NOMO-1 treated with dmso at 0.1 percent for 144 hours (cell line): ENCODE data around the gene NEURL1B.
"Not testable (repeated sequence)": the region's sequence is repeated elsewhere in the genome, so short reads cannot be mapped to it uniquely, and the experiment has no call there.

Source experiments
- DNase-seq: peaks from one replicate; lab custom pipeline; 2025; ENCODE audit not compliant: unreplicated experiment; lab: John Stamatoyannopoulos, UW

The NEURL1B gene

DNA sequence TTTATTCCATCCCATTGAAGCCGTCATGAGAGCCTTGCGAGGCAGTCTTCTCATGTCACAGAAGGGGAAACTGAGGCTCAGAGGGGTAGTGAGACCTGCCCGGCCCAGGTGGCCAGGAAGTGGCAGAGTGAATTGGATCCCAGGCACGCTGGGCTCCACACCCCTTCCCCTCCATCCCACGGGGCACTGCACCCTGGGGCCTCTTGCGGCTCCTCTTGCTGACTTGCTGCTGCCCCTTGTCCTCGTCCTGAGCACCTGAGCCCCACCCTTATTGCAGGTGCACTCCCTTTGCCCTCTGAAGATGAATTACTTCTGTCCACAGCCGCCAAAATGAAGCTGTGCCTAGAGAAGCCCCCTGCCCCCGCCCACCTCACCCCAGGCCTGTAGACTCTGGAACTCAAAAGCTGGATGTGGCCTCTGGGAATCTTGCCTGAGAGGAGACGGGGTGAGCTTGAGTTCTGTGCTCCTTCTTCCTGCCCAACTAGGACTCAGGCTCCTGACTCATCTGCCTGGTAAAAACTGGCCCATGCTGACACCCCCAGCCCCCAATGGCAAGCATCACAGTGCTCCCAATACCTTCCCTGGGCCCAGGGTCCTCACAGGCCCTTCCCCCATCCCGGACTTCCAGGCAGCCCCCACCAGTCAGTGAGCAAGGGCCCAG is 6.4 kb downstream of the NEURL1B start:
- no peak for DNase-seq

DNA sequence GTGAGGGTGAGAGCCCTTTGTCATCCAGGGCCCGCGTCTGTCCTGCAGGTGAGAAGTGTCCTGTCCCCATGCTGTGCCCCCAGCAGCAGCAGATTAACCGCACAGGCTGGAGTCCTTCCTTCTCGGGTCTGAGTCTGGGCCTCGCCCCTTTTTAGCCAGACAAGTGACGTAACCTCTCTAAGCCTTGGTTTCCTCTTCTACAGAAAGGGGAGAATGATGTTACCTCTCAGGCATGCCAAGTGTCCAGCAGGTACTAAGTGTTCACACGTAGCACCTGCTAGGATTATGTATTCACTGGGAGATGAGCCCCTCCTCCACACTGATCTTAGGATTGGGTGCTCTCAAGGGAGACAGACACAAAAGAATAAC is 6.9 kb downstream of the NEURL1B start:
- no peak for DNase-seq

DNA sequence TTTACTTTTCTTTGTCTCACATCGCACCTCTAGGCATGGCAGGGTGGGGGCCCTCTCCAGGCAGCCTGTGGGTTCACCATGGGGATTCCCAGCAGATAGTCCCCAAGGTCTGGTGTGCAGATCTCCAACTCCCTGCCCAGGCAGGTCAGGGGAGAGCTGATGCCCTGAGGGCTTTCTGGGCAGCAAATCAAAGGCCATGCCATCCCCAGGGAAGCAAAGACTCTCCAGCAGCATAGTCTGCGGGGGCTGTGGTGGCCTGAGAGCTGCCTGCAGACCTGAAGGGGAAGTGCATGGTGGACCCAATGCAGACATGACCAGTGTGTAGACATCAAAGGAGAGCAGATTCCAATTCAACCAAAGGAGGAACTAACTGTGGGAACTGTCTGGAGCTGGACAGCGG is 7.7 kb downstream of the NEURL1B start:
- DNase-seq = no peak

DNA sequence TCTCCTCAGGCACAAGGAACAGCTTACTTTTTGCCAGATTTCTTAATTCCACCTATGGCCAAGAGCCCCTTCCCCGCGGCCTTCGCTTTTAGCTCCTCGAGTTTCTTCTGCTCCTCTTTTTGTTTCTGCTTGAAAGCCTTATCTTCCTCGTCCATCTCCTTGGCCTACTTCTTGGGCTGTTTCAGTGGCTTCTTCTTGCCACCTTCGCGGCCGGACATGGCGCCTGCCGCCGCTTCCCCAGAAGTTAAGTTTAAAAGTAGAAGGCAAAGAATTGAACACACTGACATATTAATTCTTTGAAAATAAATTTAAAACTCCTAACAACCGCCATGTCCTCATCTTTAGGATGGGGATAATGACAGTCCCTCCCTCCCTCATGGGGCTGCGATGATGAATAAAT is 15.4 kb downstream of the NEURL1B start:
- not testable (repeated sequence) for DNase-seq

DNA sequence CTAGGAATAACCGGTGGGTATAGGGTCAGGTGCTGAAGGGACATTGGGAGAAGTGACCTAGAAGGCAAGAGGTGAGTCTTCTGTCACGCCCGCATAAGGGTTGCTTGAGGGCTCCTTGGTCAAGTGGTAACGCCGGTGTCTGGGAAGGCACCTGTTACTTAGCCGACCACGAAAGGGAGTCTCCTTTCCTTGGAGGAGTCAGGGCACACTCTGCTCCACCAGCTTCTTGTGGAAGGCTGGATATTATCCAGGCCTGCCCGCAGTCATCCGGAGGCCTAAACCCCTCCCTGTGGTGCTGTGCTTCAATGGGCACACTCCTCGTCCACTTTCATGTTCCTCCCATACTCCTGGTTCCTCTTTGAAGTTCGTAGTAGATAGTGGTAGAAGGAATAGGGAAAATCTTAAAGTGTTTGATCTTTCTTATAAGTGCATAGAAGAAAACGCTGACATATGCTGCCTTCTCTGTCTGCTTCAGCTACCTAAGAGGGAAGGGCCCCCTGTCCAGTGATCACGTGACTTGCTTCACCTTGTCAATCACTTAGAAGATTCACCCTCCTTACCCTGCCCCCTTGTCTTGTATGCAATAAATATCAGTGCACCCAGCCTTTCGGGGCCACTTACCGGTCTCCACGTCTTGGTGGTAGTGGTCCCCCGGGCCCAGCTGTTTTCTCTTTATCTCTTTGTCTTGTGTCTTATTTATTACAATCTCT is 16.6 kb downstream of the NEURL1B start:
- DNase-seq = not testable (repeated sequence)

DNA sequence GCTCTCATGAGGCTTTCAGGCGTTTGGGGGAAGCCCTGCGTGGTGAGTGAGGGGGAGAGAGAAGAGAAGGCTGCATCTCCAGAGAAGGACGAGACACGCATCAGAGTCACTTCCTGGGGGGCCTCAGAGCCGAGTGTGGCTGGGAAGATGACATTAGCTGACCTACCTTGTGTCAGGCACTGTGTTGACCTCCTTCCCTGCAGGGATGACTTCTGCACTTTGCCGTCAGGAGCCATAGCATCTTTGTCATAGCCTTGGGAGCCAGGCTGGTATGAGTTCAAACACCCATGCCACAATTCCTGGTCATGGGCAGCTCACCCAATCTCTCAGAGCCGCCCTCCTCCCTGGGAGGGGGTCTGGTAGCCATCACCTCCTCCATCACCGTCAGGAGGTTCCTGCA is 17.3 kb downstream of the NEURL1B start:
- no peak for DNase-seq

DNA sequence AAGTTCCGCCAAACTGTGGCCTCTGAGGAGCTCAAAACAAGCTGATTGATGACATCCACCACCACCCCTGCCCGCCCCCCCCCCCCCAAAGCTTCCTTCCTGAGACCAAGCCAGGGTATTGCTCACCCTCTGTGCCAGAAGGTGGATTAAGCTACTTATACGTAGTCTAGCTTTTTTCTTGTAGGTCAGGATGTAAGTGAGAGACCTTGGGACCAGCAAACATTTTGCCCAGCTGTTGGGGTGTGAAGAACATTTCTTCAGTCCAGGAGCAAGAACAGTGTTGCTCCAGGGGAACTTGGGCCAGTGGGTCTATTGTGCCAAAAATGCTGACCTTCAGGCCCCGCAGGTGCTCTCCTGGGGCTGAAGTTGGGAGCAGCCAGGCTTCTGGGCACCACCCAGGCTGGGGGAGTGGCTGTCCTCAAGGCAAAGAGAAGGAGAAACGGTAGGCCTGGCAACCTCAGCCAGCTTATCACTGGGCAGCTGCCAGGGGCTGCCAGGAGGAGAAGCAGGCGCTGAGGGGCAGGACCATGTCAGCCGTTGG is 18.0 kb downstream of the NEURL1B start:
- DNase-seq = no peak

DNA sequence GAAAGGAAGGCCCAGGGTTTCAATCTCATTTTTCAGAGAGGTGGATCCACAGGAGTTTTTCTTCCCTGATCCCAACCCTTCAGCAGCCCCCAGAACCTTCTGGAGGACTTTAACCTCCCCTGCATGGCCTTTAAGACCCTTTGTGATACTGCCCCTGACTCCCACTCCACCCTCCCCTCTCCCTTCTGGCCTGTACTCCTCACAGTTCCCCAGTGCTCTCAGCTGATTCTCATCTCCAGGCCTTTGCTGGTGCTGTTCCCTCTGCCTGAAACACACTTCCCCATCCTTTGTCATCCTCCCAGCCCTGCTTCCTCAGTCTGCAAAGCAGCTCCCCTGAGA is 18.5 kb downstream of the NEURL1B start:
- DNase-seq = no peak

DNA sequence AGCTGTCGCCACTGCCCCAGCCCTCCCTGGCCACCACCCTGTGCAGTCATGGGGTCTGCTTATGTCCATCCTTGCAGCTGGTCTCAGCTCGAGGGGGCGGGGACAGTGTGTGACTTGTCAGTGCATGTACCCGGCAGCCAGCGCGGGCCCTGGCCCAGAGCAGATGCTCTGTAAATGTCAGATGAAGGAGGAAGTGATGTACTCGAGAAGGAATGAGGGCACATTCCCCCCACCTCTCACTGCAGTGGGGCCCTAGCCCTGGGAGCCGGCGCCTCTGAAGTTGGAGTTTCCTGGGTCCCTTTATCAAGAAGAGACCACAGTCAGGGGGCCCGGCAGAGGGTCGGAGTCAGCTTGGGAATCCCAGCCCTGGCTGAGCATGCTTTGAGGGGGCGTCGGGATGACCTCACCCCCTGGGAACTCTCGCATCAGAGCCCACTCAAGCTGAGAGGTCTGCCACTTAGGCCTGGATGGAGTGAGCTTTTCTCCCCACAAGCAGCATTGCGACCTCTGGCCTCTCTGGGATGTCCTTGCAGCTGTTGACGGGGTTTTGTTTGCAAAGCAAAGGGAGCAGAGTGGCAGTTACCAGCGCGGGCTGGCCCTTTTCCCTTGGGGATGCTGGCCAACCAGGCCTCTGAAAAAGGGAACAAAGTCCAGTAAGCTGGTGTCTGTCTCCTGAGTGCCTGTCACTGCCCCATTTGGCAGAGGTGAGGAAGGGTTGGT is 19.0 kb downstream of the NEURL1B start:
- DNase-seq = no peak

DNA sequence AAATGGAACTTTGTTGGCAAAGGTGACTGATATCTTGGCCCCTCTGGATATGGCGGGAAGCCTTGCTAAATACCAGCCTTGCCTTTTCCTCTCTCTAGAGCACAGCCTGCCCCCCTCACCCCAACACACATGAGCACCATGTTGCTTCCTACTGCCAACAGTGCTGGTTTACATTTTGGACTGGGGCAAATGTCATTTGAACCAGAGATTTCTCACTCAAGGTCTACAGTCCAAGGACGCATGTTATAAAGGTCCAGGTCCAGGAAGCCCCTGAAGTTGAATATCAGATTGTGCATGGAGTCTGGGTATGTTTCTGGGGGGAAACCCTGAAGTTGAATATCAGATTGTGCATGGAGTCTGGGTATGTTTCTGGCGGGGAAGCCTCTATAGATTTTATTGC is 19.9 kb downstream of the NEURL1B start:
- DNase-seq = no peak

DNA sequence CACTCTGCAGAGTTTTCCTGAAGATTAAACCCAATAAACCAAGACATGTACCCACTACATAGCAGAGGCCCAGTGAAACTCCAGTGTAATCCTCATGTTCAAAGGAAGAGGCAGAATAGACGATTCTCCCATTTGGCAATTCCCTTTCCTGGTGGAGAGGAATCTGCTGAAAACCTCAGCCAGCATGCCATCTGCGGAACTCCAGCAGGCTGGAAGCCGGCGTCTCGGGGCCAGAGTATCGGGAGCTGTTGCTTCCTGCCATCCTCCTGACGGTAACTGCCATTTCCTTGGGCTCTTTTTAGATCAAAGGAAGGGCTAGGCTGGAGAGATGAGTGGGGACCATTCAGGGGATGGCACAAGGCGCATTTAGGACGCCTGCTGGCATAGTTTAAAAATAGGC is 20.5 kb downstream of the NEURL1B start:
- DNase-seq = no peak

DNA sequence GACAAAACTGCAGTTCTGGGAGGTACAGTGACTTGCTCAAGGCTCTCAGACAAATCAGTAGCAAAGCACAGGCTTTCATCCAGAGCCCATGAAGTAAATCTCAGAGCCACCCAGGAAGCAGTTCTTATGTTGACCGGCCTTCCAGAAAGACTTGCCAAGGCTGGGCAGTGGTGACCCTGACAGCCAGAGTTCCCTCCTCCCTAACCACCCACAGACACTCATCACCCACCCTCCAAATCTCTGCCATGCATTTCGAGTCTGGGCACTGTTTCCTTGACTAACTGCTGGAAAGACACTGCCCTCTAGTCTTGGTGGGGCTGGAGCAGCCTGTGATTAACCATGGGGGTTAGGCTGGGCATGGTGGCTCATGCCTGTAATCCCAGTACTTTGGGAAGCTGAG is 21.5 kb downstream of the NEURL1B start:
- no peak for DNase-seq

DNA sequence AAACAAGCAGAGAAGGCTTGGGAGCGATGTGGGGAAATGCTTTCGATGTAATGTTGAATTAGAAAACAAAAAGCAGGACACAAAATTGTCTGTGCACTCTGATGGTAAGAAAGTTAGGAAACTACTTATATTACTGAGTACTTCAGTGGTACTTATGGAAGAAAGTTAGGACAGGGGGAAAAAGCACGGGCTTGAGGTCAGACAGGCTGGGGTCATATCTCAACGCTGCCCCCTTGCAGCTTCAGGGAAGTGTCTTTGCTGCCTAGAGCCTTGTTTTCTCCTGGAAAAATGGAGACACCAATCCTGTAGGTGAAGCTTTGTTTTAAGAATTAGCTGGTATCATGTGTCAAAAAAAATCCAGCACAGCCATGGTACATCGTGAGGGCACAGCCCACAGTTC is 23.0 kb downstream of the NEURL1B start:
- no peak for DNase-seq

DNA sequence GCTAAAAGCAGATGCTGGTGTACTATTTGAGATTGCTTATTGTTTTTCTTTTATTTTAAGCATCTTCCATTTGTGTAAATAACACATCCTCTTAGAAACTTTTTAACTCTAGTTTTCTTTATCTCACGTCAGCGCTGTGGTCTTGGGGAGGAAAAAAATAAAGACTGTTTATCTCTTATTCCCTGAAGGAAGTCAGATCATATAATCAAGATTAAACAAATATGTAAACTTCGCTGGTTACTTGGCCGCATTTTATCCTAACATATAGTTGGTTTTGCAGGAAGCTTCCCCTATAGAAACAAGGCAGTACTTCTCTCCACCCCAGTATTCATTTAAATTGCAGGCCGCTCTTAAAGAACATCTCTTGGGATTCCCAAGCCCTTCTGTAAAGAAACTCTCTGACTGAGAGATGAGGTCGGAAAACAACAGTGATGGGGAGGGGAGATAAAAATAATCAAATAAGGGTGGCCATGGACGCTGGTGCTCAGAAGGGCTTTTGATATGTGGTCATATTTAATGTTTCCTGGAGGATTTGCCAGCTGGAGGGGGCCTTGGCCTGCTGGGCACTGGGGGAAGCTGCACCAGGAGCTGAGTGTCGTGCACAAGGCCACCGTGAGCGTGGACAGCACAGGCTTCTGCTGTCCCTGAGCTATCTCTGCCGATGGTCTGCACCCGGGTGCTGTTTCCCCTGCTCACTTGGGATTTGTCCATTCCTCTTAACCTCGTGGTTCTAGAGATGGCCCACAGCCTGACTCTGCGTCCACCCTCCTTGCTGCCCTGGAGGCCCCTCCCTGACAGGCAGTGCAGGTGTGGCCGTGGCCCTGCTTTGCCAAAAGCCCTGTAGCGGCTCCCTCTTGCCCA is 23.8 kb downstream of the NEURL1B start:
- no peak for DNase-seq

DNA sequence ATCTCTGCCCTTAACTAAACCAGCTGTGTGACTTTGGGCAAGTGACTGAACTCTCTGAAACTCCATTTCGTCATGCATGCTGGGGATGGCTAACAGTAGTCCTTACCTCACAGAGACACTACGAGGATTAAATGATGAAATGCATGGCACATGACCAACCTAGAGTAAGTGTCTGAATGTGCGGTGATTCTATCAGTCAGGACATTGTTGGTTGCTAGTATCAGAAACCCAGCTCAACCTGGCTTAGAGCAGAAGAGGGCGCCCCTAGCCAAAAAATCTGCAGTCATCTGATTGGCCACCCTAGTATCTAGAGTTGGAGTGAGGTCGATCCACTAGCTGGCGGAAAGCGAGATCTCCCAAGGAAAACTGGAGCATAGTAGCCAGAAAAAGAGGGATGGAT is 25.2 kb downstream of the NEURL1B start:
- no peak for DNase-seq

DNA sequence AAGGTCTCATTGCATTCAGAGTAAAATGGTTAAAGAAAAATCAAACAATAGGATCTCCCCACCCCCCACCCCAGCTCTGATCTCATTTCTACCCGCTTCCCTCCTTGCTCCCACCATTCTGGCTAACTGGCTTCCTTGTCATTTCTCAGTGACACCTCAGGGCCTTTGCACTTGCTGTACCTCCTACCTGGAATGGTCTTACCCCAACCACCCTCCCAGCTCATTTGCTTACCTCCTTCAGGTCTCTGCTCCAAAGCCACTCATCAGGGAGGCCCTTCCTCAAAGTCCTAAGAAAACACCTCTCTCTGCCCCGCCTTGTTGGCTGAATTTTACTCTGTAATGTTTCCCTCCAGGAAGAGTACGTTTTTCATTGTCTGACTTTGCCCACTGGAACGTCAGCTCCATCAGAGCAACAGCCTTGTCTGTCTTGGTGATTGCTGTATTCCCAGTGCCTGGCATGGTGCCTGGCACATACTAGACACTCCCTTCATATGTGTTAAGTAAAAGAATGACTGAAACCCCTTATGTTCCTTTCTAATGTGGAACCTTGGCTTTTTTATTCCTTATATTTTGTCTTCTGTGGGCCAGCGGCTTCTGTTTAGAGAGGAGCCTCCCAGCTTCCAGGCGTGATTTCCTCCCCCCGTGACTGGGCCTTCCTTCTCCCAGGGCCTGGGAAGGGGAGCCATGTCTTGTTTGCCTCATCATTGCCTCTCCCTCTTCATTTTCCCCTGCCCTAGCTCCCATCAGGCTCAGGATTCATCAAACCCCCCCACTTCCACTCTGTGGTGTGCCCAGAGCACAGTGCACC is 26.9 kb downstream of the NEURL1B start:
- DNase-seq = no peak

DNA sequence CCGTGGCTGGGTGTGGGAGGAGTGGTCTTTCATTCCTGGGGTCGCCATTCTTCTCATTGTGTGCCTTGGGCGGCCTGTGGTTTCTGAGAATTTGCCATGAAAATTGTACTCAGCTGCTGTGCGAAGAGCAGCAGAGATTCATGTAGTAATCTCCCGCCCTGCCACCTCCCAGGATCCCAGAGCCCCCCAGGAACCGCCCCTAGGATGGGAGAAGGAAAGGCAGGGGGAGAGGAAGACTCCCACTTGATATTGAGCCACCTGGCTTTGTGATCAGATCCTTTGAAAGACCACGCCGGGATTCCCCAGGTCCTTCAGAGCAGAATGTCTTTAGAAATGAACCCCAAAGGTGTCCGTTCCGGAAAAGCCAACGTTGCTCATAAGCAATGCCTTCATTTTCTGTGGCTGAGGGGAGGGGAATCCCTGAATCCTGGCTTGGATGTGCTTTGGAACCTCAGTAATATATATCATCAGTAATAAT is 27.6 kb downstream of the NEURL1B start:
- no peak for DNase-seq

DNA sequence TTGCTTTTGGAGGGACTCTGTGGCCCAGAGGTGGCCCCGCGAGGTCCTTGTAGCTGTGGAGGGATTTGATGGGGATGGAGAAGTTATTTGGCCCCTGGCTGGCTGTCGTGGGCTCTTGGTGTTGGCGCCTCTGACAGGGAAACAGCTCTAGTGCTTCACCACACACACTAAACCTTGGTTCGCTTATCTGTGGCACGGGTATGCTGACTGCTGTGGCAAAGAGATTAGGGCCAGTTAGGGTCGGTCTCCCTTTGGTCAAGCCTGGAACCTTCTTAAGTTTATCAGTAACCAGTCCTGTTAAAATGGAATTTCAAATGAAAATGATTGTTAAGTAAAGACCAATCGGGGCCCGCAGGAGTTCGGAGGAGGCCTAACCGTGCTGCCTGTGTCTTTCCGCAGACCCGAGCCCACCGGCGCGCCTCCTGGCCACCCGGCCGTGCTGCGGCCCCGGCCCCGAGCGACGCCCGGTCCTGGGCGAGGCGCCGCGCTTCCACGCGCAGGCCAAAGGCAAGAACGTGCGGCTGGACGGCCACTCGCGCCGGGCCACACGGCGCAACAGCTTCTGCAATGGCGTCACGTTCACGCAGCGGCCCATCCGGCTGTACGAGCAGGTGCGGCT is 28.4 kb downstream of the NEURL1B start:
- no peak for DNase-seq

DNA sequence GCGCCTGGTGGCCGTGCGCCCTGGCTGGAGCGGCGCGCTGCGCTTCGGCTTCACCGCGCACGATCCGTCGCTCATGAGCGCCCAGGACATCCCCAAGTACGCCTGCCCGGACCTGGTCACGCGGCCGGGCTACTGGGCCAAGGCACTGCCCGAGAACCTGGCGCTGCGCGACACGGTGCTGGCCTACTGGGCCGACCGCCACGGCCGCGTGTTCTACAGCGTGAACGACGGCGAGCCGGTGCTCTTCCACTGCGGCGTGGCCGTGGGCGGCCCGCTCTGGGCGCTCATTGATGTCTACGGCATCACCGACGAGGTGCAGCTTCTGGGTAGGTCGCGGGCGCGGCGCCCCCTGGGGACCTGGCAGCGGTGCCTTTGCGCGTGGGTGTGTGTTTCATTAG is 28.9 kb downstream of the NEURL1B start:
- no peak for DNase-seq

DNA sequence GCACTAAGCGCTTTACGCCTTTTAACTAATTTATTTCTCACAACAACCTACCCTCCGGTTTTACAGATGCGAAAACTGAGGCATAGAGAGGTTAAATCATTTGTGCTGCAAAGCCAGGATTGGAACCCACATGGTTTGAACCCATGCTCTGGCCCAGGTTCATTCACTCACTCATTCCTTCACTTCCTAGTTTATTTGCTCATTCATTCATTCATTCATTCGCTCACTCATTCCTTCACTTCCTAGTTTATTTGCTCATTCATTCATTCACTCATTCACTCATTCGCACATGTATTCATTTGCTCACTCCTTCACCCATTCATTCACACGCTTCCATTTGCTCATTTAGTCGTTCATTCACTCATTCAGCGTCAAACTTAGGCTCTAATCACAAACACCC is 29.4 kb downstream of the NEURL1B start:
- DNase-seq = no peak
